GM19025 (cell line): ENCODE results near the gene MYDGF.

Source experiments
- ATAC-seq: cut with Tn5 transposase; IDR thresholded peaks from one replicate; pipeline ENCODE4 v1.9.1; 2021; ENCODE audit warnings: mild to moderate bottlenecking, low read depth, moderate library complexity; ENCODE audit not compliant: unreplicated experiment

Gene MYDGF

DNA sequence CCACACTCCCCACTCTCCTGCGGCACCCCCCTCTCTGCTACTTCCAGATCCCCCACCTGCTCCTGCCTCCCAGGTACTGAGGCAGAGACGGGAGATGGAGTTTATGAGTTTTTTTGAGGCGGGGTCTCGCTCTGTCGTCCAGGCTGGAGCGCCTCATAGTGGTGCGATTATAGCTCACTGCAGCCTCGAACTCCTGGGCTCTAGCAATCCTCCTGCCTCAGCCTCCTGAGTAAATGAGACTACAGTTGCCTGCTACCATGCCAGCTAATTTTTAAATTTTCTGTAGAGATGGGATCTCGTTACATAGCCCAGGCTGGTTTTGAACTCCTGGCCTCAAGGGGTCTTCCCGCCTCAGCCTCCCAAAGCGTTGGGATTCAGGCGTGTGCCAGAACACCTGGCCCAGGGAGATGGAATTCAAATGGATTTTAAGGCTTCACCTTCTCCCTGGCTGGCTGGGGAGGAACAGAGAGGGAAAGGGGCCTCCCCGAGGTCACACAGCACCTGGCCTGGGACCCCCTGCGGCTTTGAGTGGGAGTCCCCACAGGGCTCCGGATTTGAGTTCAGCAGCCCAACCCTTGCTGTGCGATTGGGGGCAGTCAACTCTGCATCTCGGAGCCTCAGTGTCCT, 50.4 kb downstream of the MYDGF start:
- no peak for ATAC-seq

DNA sequence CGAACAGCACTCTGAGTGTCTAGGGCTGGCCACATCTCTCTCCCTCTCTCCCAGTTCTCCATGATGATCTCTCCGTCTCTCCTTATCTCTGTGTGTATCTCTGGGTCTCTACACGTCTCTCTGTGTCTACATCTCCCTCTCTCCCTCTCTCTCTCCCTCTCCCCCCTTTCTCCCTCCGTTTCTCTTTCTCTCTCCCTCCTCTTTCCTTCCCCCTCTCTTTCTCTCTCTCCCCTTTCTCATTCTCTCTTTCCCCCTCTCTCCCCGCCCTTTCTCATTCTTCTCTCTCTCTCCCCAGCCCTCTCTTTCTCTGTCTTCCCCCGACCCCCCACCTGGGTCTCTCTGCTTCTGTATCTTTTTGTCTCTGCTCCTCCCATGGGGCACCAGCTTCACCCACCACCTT, 52.1 kb downstream of the MYDGF start:
- ATAC-seq: no peak

DNA sequence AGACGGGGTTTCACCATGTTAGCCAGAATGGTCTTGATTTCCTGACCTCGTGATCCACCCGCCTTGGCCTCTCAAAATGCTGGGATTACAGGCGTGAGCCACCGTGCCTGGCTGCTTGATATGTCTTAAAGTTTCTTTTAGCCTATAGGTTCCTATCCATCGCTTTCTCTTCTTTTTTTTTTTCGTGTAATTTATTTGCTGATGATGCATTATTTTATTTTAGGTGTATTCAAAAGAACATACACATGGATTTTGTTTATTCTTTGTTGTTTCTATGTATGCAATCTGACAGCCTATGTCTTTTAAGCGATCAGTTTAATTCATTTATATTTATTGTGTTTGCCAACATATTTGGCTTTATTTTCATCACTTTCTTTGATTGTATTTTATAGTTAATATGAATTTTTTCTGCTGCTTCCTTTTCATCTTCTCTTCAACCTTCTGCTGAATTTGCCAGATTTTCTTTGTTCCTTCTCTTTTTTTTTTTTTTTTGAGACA, 56.8 kb downstream of the MYDGF start:
- ATAC-seq: no peak

DNA sequence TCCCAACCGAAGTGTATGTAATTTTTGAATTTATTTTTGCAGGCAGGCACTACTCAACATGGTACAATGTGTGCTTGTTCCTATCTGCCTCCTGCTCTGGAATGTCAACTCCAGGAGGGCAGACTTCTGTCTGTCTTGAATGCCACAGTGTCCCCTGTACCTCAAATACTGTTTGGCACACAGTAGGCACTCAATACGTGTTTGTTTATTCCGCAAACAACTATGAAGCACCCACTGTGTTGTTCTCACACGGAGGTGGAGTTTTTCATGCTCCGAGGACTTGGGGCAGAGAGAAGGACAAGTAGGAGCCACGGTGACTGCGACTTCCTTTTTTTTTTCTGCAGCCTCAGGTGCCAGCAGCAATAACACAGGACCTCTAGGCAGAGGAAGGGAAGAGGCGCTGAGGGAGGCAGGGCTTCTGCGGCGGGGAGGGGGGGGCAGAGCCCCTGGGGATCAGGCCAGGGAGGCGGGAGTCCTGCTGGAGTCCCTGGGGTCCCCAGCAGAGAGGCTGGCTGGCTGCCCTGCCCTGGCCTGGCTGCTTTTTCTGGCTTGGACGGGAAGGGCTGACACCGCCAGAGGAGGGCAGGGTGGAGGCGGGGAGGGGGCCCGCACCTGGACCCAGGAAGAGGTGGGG, 60.1 kb downstream of the MYDGF start:
- no peak for ATAC-seq
